ENCODE results near the gene DPP8. TPM values are rescaled to one million over a fixed set of nuclear protein-coding genes. Genes with fewer than 3 reads are reported as not detected.

Gene DPP8
- polyA plus RNA-seq, 1 of the 3 experiments (the other 2 are of a cell fraction) = 14.1 TPM

DNA sequence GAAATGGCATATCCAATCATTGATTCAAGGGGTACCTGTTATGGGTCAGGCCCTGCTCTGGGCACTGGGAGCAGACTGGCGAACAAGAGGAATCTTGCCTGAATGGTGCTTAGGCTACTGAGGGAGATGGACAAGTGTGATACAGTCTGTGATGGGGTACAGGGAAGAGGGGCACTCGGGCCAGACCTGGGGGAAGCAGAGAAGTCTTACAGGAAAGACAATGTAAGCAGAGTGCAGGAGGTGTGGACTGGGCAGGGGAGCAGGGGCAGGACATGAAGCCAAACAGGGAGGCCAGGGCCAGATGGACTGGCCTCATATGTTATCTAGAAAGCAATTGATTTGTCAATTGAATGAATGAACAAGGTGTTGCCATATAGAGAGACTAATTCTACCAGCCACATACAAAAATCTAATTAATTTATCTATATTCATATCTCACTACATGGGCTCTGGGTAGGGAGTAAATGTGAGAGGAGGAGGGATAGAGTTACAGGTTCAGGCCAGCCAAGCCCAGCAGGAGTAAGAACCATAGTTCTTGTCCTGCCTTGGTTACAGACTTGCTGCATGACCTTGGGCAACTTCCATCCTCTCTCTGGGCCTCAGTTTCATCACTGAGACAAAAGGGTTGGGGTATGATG lies 91.2 kb downstream of the DPP8 start:
- POLR2A ChIA-PET = no interaction called here

DNA sequence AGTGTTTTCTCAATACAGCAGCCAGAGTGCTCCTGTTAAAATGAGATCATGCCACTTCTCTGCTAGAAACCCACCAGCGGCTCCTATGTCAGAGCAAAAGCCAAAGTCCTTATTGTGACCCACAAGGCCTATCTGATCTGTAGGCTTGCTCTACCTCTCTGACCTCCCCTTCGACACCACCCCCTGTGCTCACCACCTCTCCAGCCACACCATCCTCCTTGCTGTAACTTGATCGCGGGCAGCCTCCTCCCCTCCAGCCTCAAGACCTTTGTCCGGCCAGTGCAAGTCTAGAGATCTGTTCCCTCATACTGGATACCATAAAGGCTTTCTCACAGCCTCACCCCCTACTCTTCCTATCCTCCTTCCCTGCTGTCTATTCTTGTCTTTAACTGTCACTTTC lies 92.8 kb downstream of the DPP8 start:
- no peaks in the 10 kb centered on the region for H3K27me3 ChIP-seq (ENCODE audit: insufficient read depth)
- DNase-seq = no peak
- WGBS (ENCODE audit: low lambda C conversion rate) = 93% methylated on average over 5 of the region's 5 CpGs
- no peaks in the 10 kb centered on the region for H3K9me3 ChIP-seq
- no peak overlapping the region for H3K9ac ChIP-seq
- no peak overlapping the region for H3K4me2 ChIP-seq
- H3K27ac ChIP-seq (ENCODE audit: low read depth in 2 of 2, low read length in 1 of 2) = no peak overlapping the region
- no peak for TF ChIP-seq MEF2A (IDR thresholded peaks at IDR 0.05; ENCODE audit: borderline replicate concordance, low read depth)
- TF ChIP-seq NRF1 (IDR thresholded peaks at IDR 0.05; ENCODE audit: low read depth, low read length) = no peak
- CTCF ChIA-PET = no interaction called here
- peaks cover 5 to 13% of the 10 kb centered on the region in 2 experiments; a peak in 2 of 4 replicates for H3K4me1 ChIP-seq (ENCODE audit: control insufficient read depth in 1 of 2, insufficient read depth in 2 of 2, low read depth in 1 of 2, low read length in 1 of 2)
- POLR2A ChIA-PET = no interaction called here
- no peaks in the 10 kb centered on the region for H3F3A ChIP-seq (replicated peaks; ENCODE audit: insufficient read depth)
- H2AFZ ChIP-seq (ENCODE audit: low read depth) = no peak overlapping the region
- no peaks in the 10 kb centered on the region for H3K9me2 ChIP-seq
- H3K4me3 ChIP-seq (ENCODE audit: low read depth in 2 of 2, low read length in 1 of 2) = no peak overlapping the region
- no peaks in the 10 kb centered on the region for H4K20me1 ChIP-seq (ENCODE audit: insufficient read depth)
- H3K36me3 ChIP-seq (replicated peaks in 1 of 2; ENCODE audit: control insufficient read depth in 1 of 2, insufficient read depth in 2 of 2, low read length in 1 of 2) = no peaks in the 10 kb centered on the region
- H3K79me2 ChIP-seq (ENCODE audit: insufficient read depth) = no peaks in the 10 kb centered on the region

More for the DNA sequence above, 91.2 kb downstream of the DPP8 start:
- H3K27ac ChIP-seq (ENCODE audit: low read depth in 2 of 2, low read length in 1 of 2) = no peak overlapping the region
- H3K9ac ChIP-seq = no peak overlapping the region
- no peaks in the 10 kb centered on the region for H4K20me1 ChIP-seq (ENCODE audit: insufficient read depth)
- H3K9me2 ChIP-seq = no peaks in the 10 kb centered on the region
- TF ChIP-seq, protein P1, sequence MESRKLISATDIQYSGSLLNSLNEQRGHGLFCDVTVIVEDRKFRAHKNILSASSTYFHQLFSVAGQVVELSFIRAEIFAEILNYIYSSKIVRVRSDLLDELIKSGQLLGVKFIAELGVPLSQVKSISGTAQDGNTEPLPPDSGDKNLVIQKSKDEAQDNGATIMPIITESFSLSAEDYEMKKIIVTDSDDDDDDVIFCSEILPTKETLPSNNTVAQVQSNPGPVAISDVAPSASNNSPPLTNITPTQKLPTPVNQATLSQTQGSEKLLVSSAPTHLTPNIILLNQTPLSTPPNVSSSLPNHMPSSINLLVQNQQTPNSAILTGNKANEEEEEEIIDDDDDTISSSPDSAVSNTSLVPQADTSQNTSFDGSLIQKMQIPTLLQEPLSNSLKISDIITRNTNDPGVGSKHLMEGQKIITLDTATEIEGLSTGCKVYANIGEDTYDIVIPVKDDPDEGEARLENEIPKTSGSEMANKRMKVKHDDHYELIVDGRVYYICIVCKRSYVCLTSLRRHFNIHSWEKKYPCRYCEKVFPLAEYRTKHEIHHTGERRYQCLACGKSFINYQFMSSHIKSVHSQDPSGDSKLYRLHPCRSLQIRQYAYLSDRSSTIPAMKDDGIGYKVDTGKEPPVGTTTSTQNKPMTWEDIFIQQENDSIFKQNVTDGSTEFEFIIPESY (IDR thresholded peaks at IDR 0.05; ENCODE audit: borderline replicate concordance, low read depth) = no peak
- no peak for TF ChIP-seq ELF1 (IDR thresholded peaks at IDR 0.05)
- H3K4me2 ChIP-seq = no peak overlapping the region
- H3K79me2 ChIP-seq (ENCODE audit: insufficient read depth) = no peaks in the 10 kb centered on the region
- H3K4me1 ChIP-seq (ENCODE audit: control insufficient read depth in 1 of 2, insufficient read depth in 2 of 2, low read depth in 1 of 2, low read length in 1 of 2) = peaks cover 5 to 13% of the 10 kb centered on the region in 2 experiments; a peak in 2 of 4 replicates
- no peak overlapping the region for H2AFZ ChIP-seq (ENCODE audit: low read depth)
- DNase-seq = no peak
- H3K27me3 ChIP-seq (ENCODE audit: insufficient read depth) = no peaks in the 10 kb centered on the region
- WGBS (ENCODE audit: low lambda C conversion rate) = 72% methylated on average over 2 of the region's 2 CpGs
- no peaks in the 10 kb centered on the region for H3K9me3 ChIP-seq
- CTCF ChIA-PET = interaction anchor here (1.8 kb wide), 1 partner anchor 26 kb away, joined by 4 read pairs; no protein-coding TSS in a partner anchor
- H3K4me3 ChIP-seq (ENCODE audit: low read depth in 2 of 2, low read length in 1 of 2) = no peak overlapping the region
- no peaks in the 10 kb centered on the region for H3K36me3 ChIP-seq (replicated peaks in 1 of 2; ENCODE audit: control insufficient read depth in 1 of 2, insufficient read depth in 2 of 2, low read length in 1 of 2)
- H3F3A ChIP-seq (replicated peaks; ENCODE audit: insufficient read depth) = no peaks in the 10 kb centered on the region

DNA sequence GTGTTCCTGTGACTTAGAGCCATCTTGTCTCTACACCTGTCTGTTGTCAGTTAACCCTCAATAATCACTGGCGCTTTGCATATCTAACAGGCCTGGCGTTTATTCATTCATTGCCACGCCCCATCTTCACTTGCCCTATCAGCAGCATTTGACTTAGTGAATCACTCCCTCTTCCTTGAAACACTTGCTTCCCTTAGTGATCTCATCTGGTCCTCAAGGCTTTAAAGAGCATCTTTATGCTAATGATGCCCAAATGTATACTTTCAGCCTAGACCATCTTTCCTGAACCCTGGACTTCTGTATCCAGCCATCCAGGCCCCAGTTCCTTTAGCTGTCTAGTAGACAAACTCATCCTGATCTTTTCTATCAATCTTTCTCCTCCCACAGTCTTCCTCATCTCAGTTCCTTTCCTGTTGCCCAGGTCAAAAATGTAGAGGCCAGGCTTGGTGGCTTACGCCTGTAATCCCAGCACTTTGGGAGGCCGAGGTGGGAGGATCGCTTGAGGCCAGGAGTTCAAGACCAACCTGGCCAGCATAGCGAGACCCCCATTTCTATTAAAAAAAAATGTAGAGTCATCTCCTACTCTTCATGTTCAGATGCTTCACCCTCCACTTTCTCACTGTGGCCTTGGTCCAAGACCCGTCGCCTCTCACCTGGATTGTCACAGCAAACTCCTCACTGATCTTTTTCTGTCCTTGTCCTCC lies 93.4 kb downstream of the DPP8 start:
- no peak overlapping the region for H3K4me2 ChIP-seq
- no peaks in the 10 kb centered on the region for H3K9me3 ChIP-seq
- no peaks in the 10 kb centered on the region for H4K20me1 ChIP-seq (ENCODE audit: insufficient read depth)
- H3F3A ChIP-seq (replicated peaks; ENCODE audit: insufficient read depth) = no peaks in the 10 kb centered on the region
- POLR2A ChIA-PET = no interaction called here
- WGBS (ENCODE audit: low lambda C conversion rate) = 91% methylated on average over 9 of the region's 9 CpGs
- no peaks in the 10 kb centered on the region for H3K9me2 ChIP-seq
- no peak overlapping the region for H3K27ac ChIP-seq (ENCODE audit: low read depth in 2 of 2, low read length in 1 of 2)
- no peak overlapping the region for H2AFZ ChIP-seq (ENCODE audit: low read depth)
- no peak for TF ChIP-seq CHD2 (IDR thresholded peaks at IDR 0.05; ENCODE audit: low read length, partially characterized antibody)
- no peak for TF ChIP-seq NRF1 (IDR thresholded peaks at IDR 0.05; ENCODE audit: low read depth, low read length)
- TF ChIP-seq NFIC (IDR thresholded peaks at IDR 0.05; ENCODE audit: borderline replicate concordance) = no peak
- TF ChIP-seq, protein P2, sequence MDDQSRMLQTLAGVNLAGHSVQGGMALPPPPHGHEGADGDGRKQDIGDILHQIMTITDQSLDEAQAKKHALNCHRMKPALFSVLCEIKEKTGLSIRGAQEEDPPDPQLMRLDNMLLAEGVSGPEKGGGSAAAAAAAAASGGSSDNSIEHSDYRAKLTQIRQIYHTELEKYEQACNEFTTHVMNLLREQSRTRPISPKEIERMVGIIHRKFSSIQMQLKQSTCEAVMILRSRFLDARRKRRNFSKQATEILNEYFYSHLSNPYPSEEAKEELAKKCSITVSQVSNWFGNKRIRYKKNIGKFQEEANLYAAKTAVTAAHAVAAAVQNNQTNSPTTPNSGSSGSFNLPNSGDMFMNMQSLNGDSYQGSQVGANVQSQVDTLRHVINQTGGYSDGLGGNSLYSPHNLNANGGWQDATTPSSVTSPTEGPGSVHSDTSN (IDR thresholded peaks at IDR 0.05) = no peak
- no peak for TF ChIP-seq SMC3 (IDR thresholded peaks at IDR 0.05; ENCODE audit: low read depth, low read length)
- no peak for TF ChIP-seq RCOR1 (IDR thresholded peaks at IDR 0.05; ENCODE audit: low read length)
- TF ChIP-seq POLR2AphosphoS5 (IDR thresholded peaks at IDR 0.05; ENCODE audit: low read depth, low read length) = no peak
- TF ChIP-seq JUND (IDR thresholded peaks at IDR 0.05) = no peak
- TF ChIP-seq, protein P1 (IDR thresholded peaks at IDR 0.05; ENCODE audit: borderline replicate concordance, low read depth) = no peak
- TF ChIP-seq FOXJ3 (CRISPR knock-in tag; IDR thresholded peaks at IDR 0.05) = no peak
- TF ChIP-seq TCF12 (IDR thresholded peaks at IDR 0.05) = no peak
- no peaks in the 10 kb centered on the region for H3K36me3 ChIP-seq (replicated peaks in 1 of 2; ENCODE audit: control insufficient read depth in 1 of 2, insufficient read depth in 2 of 2, low read length in 1 of 2)
- no peak overlapping the region for H3K4me3 ChIP-seq (ENCODE audit: low read depth in 2 of 2, low read length in 1 of 2)
- DNase-seq = no peak
- CTCF ChIA-PET = no interaction called here
- no peak overlapping the region for H3K9ac ChIP-seq
- H3K4me1 ChIP-seq (ENCODE audit: control insufficient read depth in 1 of 2, insufficient read depth in 2 of 2, low read depth in 1 of 2, low read length in 1 of 2) = peaks cover 5 to 13% of the 10 kb centered on the region in 2 experiments; a peak in 2 of 4 replicates
- H3K27me3 ChIP-seq (ENCODE audit: insufficient read depth) = no peaks in the 10 kb centered on the region
- H3K79me2 ChIP-seq (ENCODE audit: insufficient read depth) = no peaks in the 10 kb centered on the region
